Nephron progenitor cell (in vitro differentiated cells): ENCODE results near the gene TMEM86A.

Experiments
- DNase-seq: peaks from one replicate; pipeline ENCODE4 v3.0.0; 2021
- H3K27ac Mint-ChIP-seq: 2 replicates; pipeline ENCODE4 v1.8.0; 2021; ENCODE audit warnings: mild to moderate bottlenecking, moderate library complexity, mixed read lengths
- H3K27me3 Mint-ChIP-seq: 2 replicates; pipeline ENCODE4 v1.8.0; 2021; ENCODE audit warnings: mild to moderate bottlenecking, low read depth, mixed read lengths; ENCODE audit not compliant: poor library complexity
- H3K36me3 Mint-ChIP-seq: 2 replicates; pipeline ENCODE4 v1.8.0; 2021; ENCODE audit warnings: low read depth, mixed read lengths
- H3K4me1 Mint-ChIP-seq: 2 replicates; pipeline ENCODE4 v1.8.0; 2021; ENCODE audit warnings: mixed read lengths
- H3K4me3 Mint-ChIP-seq: 2 replicates; pipeline ENCODE4 v1.8.0; 2021; ENCODE audit warnings: mild to moderate bottlenecking, moderate library complexity, mixed read lengths
- H3K9me3 Mint-ChIP-seq: 2 replicates; pipeline ENCODE4 v1.8.0; 2021; ENCODE audit warnings: mild to moderate bottlenecking, moderate library complexity, mixed read lengths
- TF ChIP-seq, protein P1 (sequence below): fragments of 200-600 bp; sonication (generic); IDR thresholded peaks from 2 replicates; pipeline ENCODE4 v1.5.0; 2021; ENCODE audit warnings: antibody characterized with exemption

Gene TMEM86A

DNA sequence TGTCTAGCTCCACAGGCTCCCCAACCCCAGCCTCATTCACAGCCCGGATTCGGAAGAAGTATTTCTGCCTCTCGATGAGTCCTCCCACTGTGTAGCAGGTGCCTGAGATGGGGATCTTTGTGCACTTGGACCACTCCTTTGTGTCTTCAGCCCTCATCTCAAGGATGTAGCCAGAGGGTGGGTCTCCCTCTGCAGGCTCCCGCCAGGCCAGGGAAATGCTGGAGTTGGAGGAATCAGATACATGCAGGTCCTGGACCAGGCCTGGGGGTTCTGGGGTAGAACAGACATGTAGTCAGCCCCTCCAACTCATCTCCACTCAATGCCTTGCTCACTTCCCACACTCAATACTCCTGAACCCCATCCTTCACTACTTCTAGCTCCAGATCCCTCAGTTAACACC lies 10.8 kb downstream of the TMEM86A start:
- Mint-ChIP-seq H3K27me3 (peaks cover 74% of the 10 kb centered on the region), H3K9me3 (no peaks in the 10 kb centered on the region), H3K4me1 (peaks cover 11% of the 10 kb centered on the region), H3K27ac (no peak overlapping the region), H3K36me3 (no peaks in the 10 kb centered on the region), H3K4me3 (no peak overlapping the region)
- DNase-seq = no peak
- TF ChIP-seq, protein P1, sequence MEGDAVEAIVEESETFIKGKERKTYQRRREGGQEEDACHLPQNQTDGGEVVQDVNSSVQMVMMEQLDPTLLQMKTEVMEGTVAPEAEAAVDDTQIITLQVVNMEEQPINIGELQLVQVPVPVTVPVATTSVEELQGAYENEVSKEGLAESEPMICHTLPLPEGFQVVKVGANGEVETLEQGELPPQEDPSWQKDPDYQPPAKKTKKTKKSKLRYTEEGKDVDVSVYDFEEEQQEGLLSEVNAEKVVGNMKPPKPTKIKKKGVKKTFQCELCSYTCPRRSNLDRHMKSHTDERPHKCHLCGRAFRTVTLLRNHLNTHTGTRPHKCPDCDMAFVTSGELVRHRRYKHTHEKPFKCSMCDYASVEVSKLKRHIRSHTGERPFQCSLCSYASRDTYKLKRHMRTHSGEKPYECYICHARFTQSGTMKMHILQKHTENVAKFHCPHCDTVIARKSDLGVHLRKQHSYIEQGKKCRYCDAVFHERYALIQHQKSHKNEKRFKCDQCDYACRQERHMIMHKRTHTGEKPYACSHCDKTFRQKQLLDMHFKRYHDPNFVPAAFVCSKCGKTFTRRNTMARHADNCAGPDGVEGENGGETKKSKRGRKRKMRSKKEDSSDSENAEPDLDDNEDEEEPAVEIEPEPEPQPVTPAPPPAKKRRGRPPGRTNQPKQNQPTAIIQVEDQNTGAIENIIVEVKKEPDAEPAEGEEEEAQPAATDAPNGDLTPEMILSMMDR = no peak

DNA sequence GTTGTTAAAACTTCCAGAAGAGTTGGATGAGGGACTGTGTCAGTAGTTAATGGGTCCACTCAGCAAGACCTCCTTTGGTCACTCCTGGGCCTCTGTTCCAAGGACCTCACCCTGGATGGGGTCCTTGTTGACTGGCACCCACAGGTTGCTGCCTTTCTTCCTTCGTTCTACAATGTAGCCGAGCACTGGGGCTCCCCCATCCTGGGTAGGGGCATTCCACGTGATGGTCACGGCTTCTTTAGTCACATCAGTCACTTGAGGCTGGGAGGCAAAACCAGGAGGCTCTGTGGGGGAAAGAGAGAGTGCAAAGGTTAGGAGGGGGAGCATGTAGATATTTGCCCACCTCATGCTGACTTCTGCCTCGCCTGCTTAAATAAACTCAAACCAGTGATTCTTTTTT lies 12.0 kb downstream of the TMEM86A start:
- no peaks in the 10 kb centered on the region for H3K9me3 Mint-ChIP-seq
- no peak overlapping the region for H3K27ac Mint-ChIP-seq
- DNase-seq = no peak
- no peaks in the 10 kb centered on the region for H3K4me1 Mint-ChIP-seq
- no peaks in the 10 kb centered on the region for H3K36me3 Mint-ChIP-seq
- H3K4me3 Mint-ChIP-seq = no peak overlapping the region
- H3K27me3 Mint-ChIP-seq = peaks cover 81% of the 10 kb centered on the region
- TF ChIP-seq, protein P1 = no peak

DNA sequence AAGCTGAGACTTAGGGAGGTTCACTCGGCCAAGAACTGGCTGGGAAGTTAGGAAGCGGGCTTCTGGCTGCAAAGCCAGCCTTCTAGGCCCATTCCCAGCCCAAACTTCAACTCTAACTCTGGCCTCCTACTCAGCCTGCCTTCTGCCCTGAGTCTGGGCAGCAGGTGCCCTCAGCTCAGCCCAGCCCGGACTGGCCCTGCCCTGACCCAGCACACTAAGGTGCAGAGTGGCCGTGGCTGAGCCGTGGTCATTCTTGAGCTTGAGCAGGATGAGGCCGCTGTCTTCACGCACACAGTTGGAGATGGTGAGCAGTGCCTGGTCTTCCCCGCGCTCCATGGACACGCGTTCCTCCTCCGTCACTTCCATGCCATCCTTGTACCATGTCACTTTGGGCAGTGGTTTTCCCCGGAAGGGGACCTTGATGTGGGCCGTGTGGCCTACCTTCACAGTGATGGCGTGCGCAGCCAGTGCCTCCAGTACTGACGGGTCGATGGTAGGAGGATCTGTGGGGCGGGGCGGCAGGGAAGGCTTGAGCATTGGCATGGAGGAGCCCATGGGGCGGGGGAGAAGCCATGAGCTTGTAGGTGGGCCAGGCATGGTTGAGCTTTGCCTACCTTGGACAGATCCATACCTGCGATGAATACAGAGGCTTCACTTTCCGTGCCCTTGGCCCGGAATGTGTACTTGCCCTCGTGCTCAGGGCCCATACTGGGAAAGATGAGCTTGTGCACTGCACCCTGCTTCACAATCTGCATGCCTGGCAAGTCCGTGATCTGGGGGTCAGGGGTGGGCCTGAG lies 15.3 kb downstream of the TMEM86A start:
- Mint-ChIP-seq H3K4me1 (no peaks in the 10 kb centered on the region), H3K27ac (no peak overlapping the region), H3K9me3 (no peaks in the 10 kb centered on the region), H3K36me3 (no peaks in the 10 kb centered on the region), H3K27me3 (peaks cover 80% of the 10 kb centered on the region), H3K4me3 (no peak overlapping the region)
- TF ChIP-seq, protein P1 = no peak
- DNase-seq = no peak

DNA sequence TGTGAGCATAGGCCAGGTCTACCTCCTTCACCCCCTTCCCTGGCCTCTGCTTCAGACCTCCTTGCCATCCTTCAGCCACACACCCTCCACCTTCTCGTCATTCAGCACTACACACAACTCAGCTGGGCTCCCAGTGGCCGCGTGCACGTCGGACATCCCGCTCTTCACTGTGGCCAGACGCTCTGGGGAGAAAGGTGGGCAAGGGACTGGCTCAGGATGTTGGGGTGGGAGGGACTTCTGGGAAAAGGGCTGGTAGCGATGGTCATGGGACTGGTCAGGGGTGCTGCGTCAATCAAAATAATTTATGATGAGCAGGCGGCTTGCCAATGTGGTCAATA lies 15.8 kb downstream of the TMEM86A start:
- TF ChIP-seq, protein P1 = no peak
- Mint-ChIP-seq H3K9me3 (no peaks in the 10 kb centered on the region), H3K4me1 (no peaks in the 10 kb centered on the region), H3K4me3 (no peak overlapping the region), H3K27ac (no peak overlapping the region), H3K27me3 (peaks cover 76% of the 10 kb centered on the region), H3K36me3 (no peaks in the 10 kb centered on the region)
- DNase-seq = no peak

DNA sequence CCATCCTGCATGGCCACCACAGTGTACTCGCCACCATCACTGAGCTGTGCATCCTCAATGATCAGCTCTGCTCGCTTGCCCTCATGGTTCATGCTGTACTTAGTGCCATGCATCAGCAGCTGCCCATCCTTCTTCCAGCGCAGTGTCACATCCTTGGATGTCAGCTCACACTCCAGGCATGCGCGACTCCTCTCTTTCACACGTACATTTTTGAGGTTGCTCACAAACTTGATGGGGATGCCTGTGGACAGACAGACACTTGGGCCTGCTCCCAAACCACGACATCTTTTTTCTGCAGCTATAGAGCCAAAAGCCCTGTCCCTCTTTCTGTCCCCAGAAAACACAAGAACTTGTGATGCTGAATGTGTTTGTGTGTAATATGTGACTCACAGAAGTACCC lies 16.9 kb downstream of the TMEM86A start:
- no peaks in the 10 kb centered on the region for H3K36me3 Mint-ChIP-seq

More for the DNA sequence above, 16.9 kb downstream of the TMEM86A start:
- no peaks in the 10 kb centered on the region for H3K9me3 Mint-ChIP-seq
- TF ChIP-seq, protein P1 = no peak
- H3K27me3 Mint-ChIP-seq = peaks cover 71% of the 10 kb centered on the region
- H3K4me1 Mint-ChIP-seq = peaks cover 8% of the 10 kb centered on the region
- no peak overlapping the region for H3K4me3 Mint-ChIP-seq
- H3K27ac Mint-ChIP-seq = no peak overlapping the region
- DNase-seq = no peak
